OCI-LY7 (cell line): ENCODE data around the gene EPB41L4B. TPM values are rescaled to one million over a fixed set of nuclear protein-coding genes. Genes with fewer than 3 reads are reported as not detected.

Experiments used
- BruUV-seq: library from RNA; stranded (reverse); fragments of 400-500 nt; replicated peaks from 2 replicates; lab custom pipeline; 2021; lab: Mats Ljungman, UMichigan
- CTCF ChIA-PET: fragments of 300-600 bp; sonication (Branson Sonifier 250); formaldehyde crosslinking; loops from one replicate; lab custom pipeline; 2022; ENCODE audit warnings: antibody characterized with exemption; ENCODE audit not compliant: unreplicated experiment; lab: Charles Lee
- POLR2A ChIA-PET: fragments of 300-600 bp; sonication (Branson Sonifier 250); formaldehyde crosslinking; loops from one replicate; lab custom pipeline; 2022; ENCODE audit warnings: antibody characterized with exemption; lab: Charles Lee
- DNase-seq: peaks from one replicate; pipeline ENCODE4 v3.0.0-alpha.2; 2015; ENCODE audit warnings: low spot score
- H2AFZ ChIP-seq: fragments of 200-600 bp; sonication (generic), shearing (Covaris generic); 2 replicates; pipeline ENCODE4 v1.6.1; 2014; ENCODE audit warnings: mild to moderate bottlenecking, antibody characterized with exemption, low read length, moderate library complexity
- H3K27ac ChIP-seq: fragments of 200-600 bp; sonication (generic); 2 replicates; pipeline ENCODE4 v1.5.1; 2014; ENCODE audit warnings: mixed run types, low read depth, mild to moderate bottlenecking, moderate library complexity, low read length, inconsistent platforms; ENCODE audit not compliant: poor library complexity, severe bottlenecking
- H3K36me3 ChIP-seq: fragments of 200-600 bp; sonication (generic); 2 replicates; pipeline ENCODE4 v1.6.1; 2014; ENCODE audit warnings: mild to moderate bottlenecking, antibody characterized with exemption, low read length, moderate library complexity, mixed read lengths; ENCODE audit not compliant: insufficient read depth
- H3K4me1 ChIP-seq: fragments of 200-600 bp; sonication (generic); 2 replicates; pipeline ENCODE4 v1.5.1; 2014; ENCODE audit warnings: mild to moderate bottlenecking, low read length; ENCODE audit not compliant: insufficient read depth, poor library complexity, severe bottlenecking
- H3K4me2 ChIP-seq: fragments of 200-600 bp; sonication (generic); 2 replicates; pipeline ENCODE4 v1.6.1; 2014; ENCODE audit warnings: mild to moderate bottlenecking, low read length
- H3K4me3 ChIP-seq: fragments of 200-600 bp; sonication (generic); 2 replicates; pipeline ENCODE4 v1.5.1; 2014; ENCODE audit warnings: mild to moderate bottlenecking, low read depth, low read length; ENCODE audit not compliant: poor library complexity, severe bottlenecking
- H3K79me2 ChIP-seq: fragments of 200-600 bp; sonication (generic); 2 replicates; pipeline ENCODE4 v1.6.1; 2016; ENCODE audit warnings: low read depth, mild to moderate bottlenecking, low read length, moderate library complexity, mixed read lengths; ENCODE audit not compliant: insufficient read depth
- H3K9me2 ChIP-seq: fragments of 200-600 bp; sonication (generic); 2 replicates; pipeline ENCODE4 v1.6.1; 2016; ENCODE audit warnings: mild to moderate bottlenecking, low read length, mixed read lengths; ENCODE audit not compliant: insufficient read depth
- H3K9me3 ChIP-seq: fragments of 200-600 bp; sonication (generic); 2 replicates; pipeline ENCODE4 v1.6.1; 2014; ENCODE audit warnings: mild to moderate bottlenecking, mixed run types, low read length, mixed read lengths
- H4K20me1 ChIP-seq: fragments of 200-600 bp; sonication (generic); 2 replicates; pipeline ENCODE4 v1.6.1; 2014; ENCODE audit warnings: mild to moderate bottlenecking, antibody characterized with exemption, low read length, moderate library complexity, mixed read lengths; ENCODE audit not compliant: insufficient read depth
- EZH2phosphoT487 ChIP-seq: fragments of 200-600 bp; sonication (generic); IDR thresholded peaks from 2 replicates; pipeline ENCODE4 v1.6.1; 2018; ENCODE audit warnings: low read depth, borderline replicate concordance, mild to moderate bottlenecking, mixed run types, antibody characterized with exemption, low read length, moderate library complexity, mixed read lengths
- intact Hi-C: fragments of 100-400 bp; cut with micrococcal nuclease; formaldehyde crosslinking; loops from one replicate; pipeline ENCODE4 v1.10.0; 2022; ENCODE audit not compliant: unreplicated experiment
- total RNA-seq, 2 experiments: library from RNA; depleted of rRNA in 1 of 2; stranded (reverse); fragments of >200 nt in 1 of 2; shearing (Covaris generic) in 1 of 2; gene quantifications; 2 replicates each; pipeline ENCODE4 v1.2.3, GENCODE V29; 2014 to 2022
- TF ChIP-seq, protein P1 (sequence below): fragments of 200-600 bp; sonication (generic); conservative IDR thresholded peaks from 2 replicates; pipeline ENCODE4 v1.5.1; 2014; ENCODE audit warnings: mild to moderate bottlenecking, antibody characterized with exemption, low read length, moderate library complexity, mixed read lengths

EPB41L4B gene
- total RNA-seq, 2 experiments from 2014 or later = 0.29 TPM; not detected in 1

DNA sequence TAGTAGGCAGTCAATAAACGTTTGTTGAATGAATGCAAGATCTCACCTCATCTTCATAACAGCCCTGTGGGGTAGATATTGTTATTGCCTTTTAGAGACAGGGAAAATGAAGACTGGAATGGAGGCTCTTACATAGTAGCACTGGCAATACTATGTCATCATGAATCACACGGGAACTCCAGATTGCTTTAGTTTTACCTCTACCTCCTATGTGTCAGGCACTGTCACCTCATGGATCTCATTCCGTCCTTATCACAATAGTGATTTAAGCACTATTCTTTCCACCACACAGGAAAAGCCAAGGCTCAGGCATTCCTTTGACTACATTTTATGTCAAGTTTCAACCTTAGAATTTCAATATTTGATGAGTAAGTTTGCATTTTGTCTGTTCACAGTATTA is 2.9 kb upstream of the EPB41L4B start:
- BruUV-seq = no TSS peak
- Histone ChIP-seq H3K4me3 (no peak overlapping the region), H3K9me2 (no peaks in the 10 kb centered on the region), H3K79me2 (no peaks in the 10 kb centered on the region), H3K9me3 (no peaks in the 10 kb centered on the region), H3K4me2 (no peak overlapping the region), H3K4me1 (peaks cover 4% of the 10 kb centered on the region), H3K27ac (no peak overlapping the region), H2AFZ (no peak overlapping the region), H4K20me1 (no peaks in the 10 kb centered on the region), H3K36me3 (no peaks in the 10 kb centered on the region)
- intact Hi-C loops = no loop called here
- no peak for DNase-seq
- CTCF ChIA-PET = no interaction called here
- POLR2A ChIA-PET = no interaction called here
- TF ChIP-seq EZH2phosphoT487 = no peak
- TF ChIP-seq, protein P1, sequence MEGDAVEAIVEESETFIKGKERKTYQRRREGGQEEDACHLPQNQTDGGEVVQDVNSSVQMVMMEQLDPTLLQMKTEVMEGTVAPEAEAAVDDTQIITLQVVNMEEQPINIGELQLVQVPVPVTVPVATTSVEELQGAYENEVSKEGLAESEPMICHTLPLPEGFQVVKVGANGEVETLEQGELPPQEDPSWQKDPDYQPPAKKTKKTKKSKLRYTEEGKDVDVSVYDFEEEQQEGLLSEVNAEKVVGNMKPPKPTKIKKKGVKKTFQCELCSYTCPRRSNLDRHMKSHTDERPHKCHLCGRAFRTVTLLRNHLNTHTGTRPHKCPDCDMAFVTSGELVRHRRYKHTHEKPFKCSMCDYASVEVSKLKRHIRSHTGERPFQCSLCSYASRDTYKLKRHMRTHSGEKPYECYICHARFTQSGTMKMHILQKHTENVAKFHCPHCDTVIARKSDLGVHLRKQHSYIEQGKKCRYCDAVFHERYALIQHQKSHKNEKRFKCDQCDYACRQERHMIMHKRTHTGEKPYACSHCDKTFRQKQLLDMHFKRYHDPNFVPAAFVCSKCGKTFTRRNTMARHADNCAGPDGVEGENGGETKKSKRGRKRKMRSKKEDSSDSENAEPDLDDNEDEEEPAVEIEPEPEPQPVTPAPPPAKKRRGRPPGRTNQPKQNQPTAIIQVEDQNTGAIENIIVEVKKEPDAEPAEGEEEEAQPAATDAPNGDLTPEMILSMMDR = no peak

DNA sequence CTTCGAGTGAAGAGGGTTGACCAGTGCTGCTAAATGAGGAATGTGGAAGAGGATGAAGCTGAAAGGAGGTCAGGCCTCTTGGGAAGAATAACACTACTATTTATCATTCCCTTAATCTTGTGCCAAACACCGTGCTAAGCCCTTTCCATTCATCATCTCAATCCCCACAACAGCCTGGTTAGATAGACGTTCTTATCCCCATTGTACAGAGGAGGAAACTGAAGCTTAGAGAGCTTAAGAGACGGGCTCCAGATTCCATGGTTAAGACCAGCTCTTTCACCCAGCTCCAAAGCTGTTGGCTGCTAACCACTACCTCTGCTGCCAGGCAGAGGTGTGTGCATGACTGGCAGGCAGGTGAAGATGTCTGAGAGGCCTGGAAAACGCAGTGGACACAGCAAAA is 868 bp upstream of the EPB41L4B start:
- Histone ChIP-seq H2AFZ (no peak overlapping the region), H4K20me1 (no peaks in the 10 kb centered on the region), H3K9me2 (no peaks in the 10 kb centered on the region), H3K4me2 (no peak overlapping the region), H3K4me3 (no peak overlapping the region), H3K27ac (no peak overlapping the region), H3K4me1 (peaks cover 4% of the 10 kb centered on the region), H3K79me2 (no peaks in the 10 kb centered on the region), H3K36me3 (no peaks in the 10 kb centered on the region), H3K9me3 (no peaks in the 10 kb centered on the region)
- intact Hi-C loops = loop anchor here (2.0 kb wide), 1 partner anchor 77 kb away; no protein-coding TSS in a partner anchor
- TF ChIP-seq, protein P1 = no peak
- no peak for TF ChIP-seq EZH2phosphoT487
- BruUV-seq = no TSS peak
- no peak for DNase-seq
- POLR2A ChIA-PET = interaction anchor here (0.5 kb wide), 1 partner anchor 178 kb away, joined by 3 read pairs; no protein-coding TSS in a partner anchor
- CTCF ChIA-PET = no interaction called here

DNA sequence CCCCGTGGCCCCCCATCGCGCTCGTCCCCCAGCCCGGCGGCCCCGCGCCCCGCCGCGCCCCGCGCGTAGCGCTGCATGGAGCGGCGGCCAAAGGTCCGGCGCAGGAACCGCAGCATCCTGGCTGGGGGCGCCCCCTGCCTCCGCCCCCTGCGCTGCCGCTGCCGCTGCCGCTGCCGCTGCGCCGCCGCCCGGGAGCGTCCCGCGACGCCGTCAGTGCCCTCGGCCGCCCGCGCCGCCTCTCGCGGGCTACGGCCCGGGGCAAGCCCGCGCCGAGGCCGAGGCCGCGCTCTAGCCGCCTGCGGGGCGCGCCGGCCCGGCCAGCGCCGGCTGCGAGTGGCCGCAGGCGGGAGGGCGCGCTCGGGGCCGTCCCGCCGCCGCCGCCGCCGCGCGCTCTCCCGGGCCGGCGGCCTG is 523 bp downstream of the EPB41L4B start:
- intact Hi-C loops = loop anchor here (2.0 kb wide), 1 partner anchor 76 kb away; no protein-coding TSS in a partner anchor
- CTCF ChIA-PET = no interaction called here
- no TSS peak for BruUV-seq

More for the DNA sequence above, 523 bp downstream of the EPB41L4B start:
- Histone ChIP-seq H3K27ac (no peak overlapping the region), H3K36me3 (no peaks in the 10 kb centered on the region), H3K9me3 (no peaks in the 10 kb centered on the region), H3K9me2 (no peaks in the 10 kb centered on the region), H3K4me2 (no peak overlapping the region), H3K79me2 (no peaks in the 10 kb centered on the region), H4K20me1 (no peaks in the 10 kb centered on the region), H3K4me1 (peaks cover 4% of the 10 kb centered on the region), H3K4me3 (no peak overlapping the region), H2AFZ (no peak overlapping the region)
- POLR2A ChIA-PET = no interaction called here
- no peak for TF ChIP-seq EZH2phosphoT487
- TF ChIP-seq, protein P1 = no peak
- no peak for DNase-seq
